Measurements from ENCODE around the gene METTL3. TPM values are rescaled to one million over a fixed set of nuclear protein-coding genes. Genes with fewer than 3 reads are reported as not detected.

Gene METTL3
- total and polyA plus RNA-seq, 2 of the 13 experiments (the other 11 are each of a cell fraction or from before 2014, with no cell fraction given), result 123 to 130 TPM

- ChIA-PET CTCF (ENCODE audit: low intra/inter-chr PET ratio, low total read pairs) (interaction anchor here (1.1 kb wide), 1 partner anchor 54 kb away, joined by 3 read pairs; the partner anchor contains the start of gene CHD8), POLR2A (interaction anchor here (1.3 to 5.5 kb wide), 3 partner anchors 11 to 49 kb away, joined by 3 to 91 read pairs (median 5); partner anchors contain the start of gene TOX4)
- DNase-seq (ENCODE audit: low spot score), result no peak
- Histone ChIP-seq H3K36me3 (replicated peaks in 1 of 2; ENCODE audit: control insufficient read depth in 1 of 2, insufficient read depth in 2 of 2, low read length in 2 of 2) (peaks cover 2 to 10% of the 10 kb centered on the region in 2 experiments; a peak in 3 of 5 replicates), H4K20me1 (ENCODE audit: insufficient read depth, low read length) (no peaks in the 10 kb centered on the region), H3K9me3 (ENCODE audit: low read length) (no peaks in the 10 kb centered on the region), H2AFZ (ENCODE audit: low read length) (no peak overlapping the region), H3K79me2 (ENCODE audit: insufficient read depth, low read length) (peaks cover 49% of the 10 kb centered on the region), H3K4me2 (ENCODE audit: low read depth, low read length) (peak overlapping the region; percentile 86), H3K27me3 (ENCODE audit: control insufficient read depth in 1 of 2, insufficient read depth in 2 of 2, low read length in 2 of 2) (no peaks in the 10 kb centered on the region; a peak in 1 of 5 replicates), H3K4me3 (replicated peaks in 1 of 3; ENCODE audit: insufficient read depth in 1 of 3, low read depth in 2 of 3, low read length in 3 of 3) (peak overlapping the region; percentile 84 to 97 (median 87); a peak in 5 of 6 replicates), H3K27ac (ENCODE audit: extremely low read length, insufficient read depth, low read length) (peak overlapping the region; percentile 80), H3K4me1 (ENCODE audit: insufficient read depth, low read length) (peaks cover 49% of the 10 kb centered on the region), H3K9ac (ENCODE audit: insufficient read depth, low read depth, low read length) (peak overlapping the region; percentile 95)
- BruUV-seq (replicated peaks), result no TSS peak
- intact Hi-C loops (cut with micrococcal nuclease; ENCODE audit: unreplicated experiment), result no loop called here
- no peak for ATAC-seq
- 87% methylated on average over 6 of the region's 6 CpGs for WGBS (ENCODE audit: low lambda C conversion rate)
- no peak for FAIRE-seq
- TF ChIP-seq ZNF607 (CRISPR knock-in tag; IDR thresholded peaks at IDR 0.05; ENCODE audit: borderline replicate concordance) (no peak), FUBP1 (CRISPR knock-in tag; IDR thresholded peaks at IDR 0.05; ENCODE audit: borderline replicate concordance) (no peak), MBD4 (IDR thresholded peaks at IDR 0.05; ENCODE audit: borderline replicate concordance, low read length) (no peak), YEATS4 (CRISPR knock-in tag; IDR thresholded peaks at IDR 0.05; ENCODE audit: borderline replicate concordance) (no peak), ZBTB3 (CRISPR knock-in tag; IDR thresholded peaks at IDR 0.05; ENCODE audit: borderline replicate concordance, low read depth) (no peak), ZNF20 (CRISPR knock-in tag; IDR thresholded peaks at IDR 0.05) (no peak), HNF1A (IDR thresholded peaks at IDR 0.05; ENCODE audit: low read depth) (0 out of 2 replicates have a peak, but pooled peaks have one; percentile 31), HNF1A (CRISPR knock-in tag; IDR thresholded peaks at IDR 0.05; ENCODE audit: borderline replicate concordance) (no peak), ZNF556 (CRISPR knock-in tag; IDR thresholded peaks at IDR 0.05; ENCODE audit: borderline replicate concordance) (no peak), ZNF263 (CRISPR knock-in tag; IDR thresholded peaks at IDR 0.05) (peak; percentile 69)
- in situ Hi-C loops (cut with HindIII; ENCODE audit: extremely low pct_ligation_motif_present, low pct_unique_long_range_greater_than_20kb), result no loop called here
These were observed 1.6 kb downstream of the METTL3 start for GRCh38 chr14:21509432-21510143.
